Hepatocyte (in vitro differentiated cells): Measurements from ENCODE around the gene VPS26C. TPM values are rescaled to one million over a fixed set of nuclear protein-coding genes. Genes with fewer than 3 reads are reported as not detected.

Experiments used
- DNase-seq: peaks from one replicate; pipeline ENCODE4 v3.0.0-alpha.2; 2016; ENCODE audit warnings: low spot score
- H2AFZ ChIP-seq: fragments of 200-600 bp; sonication (generic); 2 replicates; pipeline ENCODE4 v1.6.0; 2016; ENCODE audit warnings: antibody characterized with exemption, mild to moderate bottlenecking
- H3K27ac ChIP-seq: fragments of 200-600 bp; sonication (generic); 2 replicates; pipeline ENCODE4 v1.5.1; 2016; ENCODE audit warnings: mild to moderate bottlenecking
- H3K27me3 ChIP-seq: fragments of 200-600 bp; sonication (generic); 2 replicates; pipeline ENCODE4 v1.6.1; 2016
- H3K36me3 ChIP-seq: fragments of 200-600 bp; sonication (generic); replicated peaks from 2 replicates; pipeline ENCODE4 v1.5.1; 2016; ENCODE audit warnings: low read depth; ENCODE audit not compliant: insufficient read depth
- H3K4me1 ChIP-seq: fragments of 200-600 bp; sonication (generic); 2 replicates; pipeline ENCODE4 v1.5.1; 2016; ENCODE audit warnings: mild to moderate bottlenecking, moderate library complexity; ENCODE audit not compliant: insufficient read depth
- H3K4me2 ChIP-seq: fragments of 200-600 bp; sonication (generic); 2 replicates; pipeline ENCODE4 v1.6.0; 2016
- H3K4me3 ChIP-seq: fragments of 200-600 bp; sonication (generic); 2 replicates; pipeline ENCODE4 v1.5.1; 2016; ENCODE audit warnings: mild to moderate bottlenecking
- H3K79me2 ChIP-seq: fragments of 200-600 bp; sonication (generic); 2 replicates; pipeline ENCODE4 v1.6.0; 2017; ENCODE audit warnings: mild to moderate bottlenecking
- H3K9me2 ChIP-seq: fragments of 200-600 bp; sonication (generic); replicated peaks from 2 replicates; pipeline ENCODE4 v1.6.0; 2017; ENCODE audit warnings: mild to moderate bottlenecking; ENCODE audit not compliant: insufficient read depth
- H3K9me3 ChIP-seq: fragments of 200-600 bp; sonication (generic); 2 replicates; pipeline ENCODE4 v1.5.1; 2016; ENCODE audit warnings: low read depth, mild to moderate bottlenecking
- H4K20me1 ChIP-seq: fragments of 200-600 bp; sonication (generic); 2 replicates; pipeline ENCODE4 v1.6.0; 2016; ENCODE audit warnings: mild to moderate bottlenecking; ENCODE audit not compliant: insufficient read depth, poor library complexity, severe bottlenecking
- CTCF ChIP-seq: fragments of 200-600 bp; sonication (generic); IDR thresholded peaks from 2 replicates; pipeline ENCODE4 v1.5.1; 2016; ENCODE audit warnings: antibody characterized with exemption, mild to moderate bottlenecking; ENCODE audit not compliant: poor library complexity
- EZH2 ChIP-seq: fragments of 200-600 bp; sonication (generic); IDR thresholded peaks from 2 replicates; pipeline ENCODE4 v1.6.1; 2016; ENCODE audit warnings: antibody characterized with exemption, mild to moderate bottlenecking, borderline replicate concordance
- EZH2phosphoT487 ChIP-seq: fragments of 200-600 bp; sonication (generic); IDR thresholded peaks from one replicate; pipeline ENCODE4 v1.6.1; 2018; ENCODE audit warnings: antibody characterized with exemption, mild to moderate bottlenecking, low read depth, moderate library complexity; ENCODE audit not compliant: unreplicated experiment, severe bottlenecking
- WGBS: methylation state at CpG from one replicate; pipeline ENCODE4 v1.1.6; 2016; ENCODE audit warnings: low lambda C conversion rate; ENCODE audit errors: missing lambda C conversion rate; 5-methylcytosine and 5-hydroxymethylcytosine counted together
- polyA plus RNA-seq: library from polyadenylated mRNA; unstranded; fragments of >200 nt; fragmentation: Nextera tagmentation; extraction: Ambion mirVana; gene quantifications from 2 replicates; pipeline ENCODE4 v1.2.1, GENCODE V29; 2016
- total RNA-seq: library from RNA; depleted of rRNA; stranded (reverse); fragments of >200 nt; gene quantifications from 2 replicates; pipeline ENCODE4 v1.2.3, GENCODE V29; 2014

VPS26C gene
- total and polyA plus RNA-seq, 2 experiments from 2014 or later, result 43.7 to 74.5 TPM

GRCh38 chr21:37231671-37232070 lies 35.5 kb downstream of the VPS26C start:
- Histone ChIP-seq H3K27ac (no peak overlapping the region), H4K20me1 (no peaks in the 10 kb centered on the region), H3K4me2 (no peak overlapping the region), H2AFZ (no peak overlapping the region), H3K9me3 (no peaks in the 10 kb centered on the region), H3K79me2 (peaks cover 3% of the 10 kb centered on the region), H3K4me1 (no peaks in the 10 kb centered on the region), H3K27me3 (no peaks in the 10 kb centered on the region), H3K9me2 (no peaks in the 10 kb centered on the region), H3K36me3 (no peaks in the 10 kb centered on the region), H3K4me3 (no peak overlapping the region)
- DNase-seq, result no peak
- TF ChIP-seq CTCF (no peak), EZH2 (no peak), EZH2phosphoT487 (no peak)
- 96% methylated on average over 16 of the region's 16 CpGs for WGBS

GRCh38 chr21:37231249-37231645 lies 35.9 kb downstream of the VPS26C start:
- TF ChIP-seq EZH2phosphoT487 (no peak), EZH2 (no peak), CTCF (no peak)
- H3K79me2 ChIP-seq, result peaks cover 3% of the 10 kb centered on the region
- no peaks in the 10 kb centered on the region for H3K9me2 ChIP-seq
- DNase-seq, result no peak
- H3K27ac ChIP-seq, result no peak overlapping the region
- no peaks in the 10 kb centered on the region for H3K4me1 ChIP-seq
- 94% methylated on average over 12 of the region's 12 CpGs for WGBS
- H4K20me1 ChIP-seq, result no peaks in the 10 kb centered on the region
- H3K4me2 ChIP-seq, result no peak overlapping the region
- no peaks in the 10 kb centered on the region for H3K27me3 ChIP-seq
- H3K4me3 ChIP-seq, result no peak overlapping the region
- H2AFZ ChIP-seq, result no peak overlapping the region
- H3K36me3 ChIP-seq, result no peaks in the 10 kb centered on the region
- no peaks in the 10 kb centered on the region for H3K9me3 ChIP-seq

GRCh38 chr21:37230632-37231248 lies 36.4 kb downstream of the VPS26C start:
- WGBS, result 90% methylated on average over 23 of the region's 23 CpGs
- TF ChIP-seq EZH2phosphoT487 (no peak), EZH2 (no peak), CTCF (no peak)
- H3K4me2 ChIP-seq, result no peak overlapping the region
- H3K4me3 ChIP-seq, result no peak overlapping the region
- no peaks in the 10 kb centered on the region for H3K4me1 ChIP-seq
- peaks cover 3% of the 10 kb centered on the region for H3K79me2 ChIP-seq
- H3K27ac ChIP-seq, result no peak overlapping the region
- H3K27me3 ChIP-seq, result no peaks in the 10 kb centered on the region
- no peaks in the 10 kb centered on the region for H3K9me2 ChIP-seq
- H3K36me3 ChIP-seq, result no peaks in the 10 kb centered on the region
- no peak overlapping the region for H2AFZ ChIP-seq
- no peak for DNase-seq
- no peaks in the 10 kb centered on the region for H3K9me3 ChIP-seq
- H4K20me1 ChIP-seq, result no peaks in the 10 kb centered on the region
